HuH-7 (cell line): ENCODE results near the gene PGBD1.

Experiments used
- DNase-seq: peaks from one replicate; pipeline ENCODE4 v3.0.0; 2011; ENCODE audit warnings: low spot score

Gene PGBD1

DNA sequence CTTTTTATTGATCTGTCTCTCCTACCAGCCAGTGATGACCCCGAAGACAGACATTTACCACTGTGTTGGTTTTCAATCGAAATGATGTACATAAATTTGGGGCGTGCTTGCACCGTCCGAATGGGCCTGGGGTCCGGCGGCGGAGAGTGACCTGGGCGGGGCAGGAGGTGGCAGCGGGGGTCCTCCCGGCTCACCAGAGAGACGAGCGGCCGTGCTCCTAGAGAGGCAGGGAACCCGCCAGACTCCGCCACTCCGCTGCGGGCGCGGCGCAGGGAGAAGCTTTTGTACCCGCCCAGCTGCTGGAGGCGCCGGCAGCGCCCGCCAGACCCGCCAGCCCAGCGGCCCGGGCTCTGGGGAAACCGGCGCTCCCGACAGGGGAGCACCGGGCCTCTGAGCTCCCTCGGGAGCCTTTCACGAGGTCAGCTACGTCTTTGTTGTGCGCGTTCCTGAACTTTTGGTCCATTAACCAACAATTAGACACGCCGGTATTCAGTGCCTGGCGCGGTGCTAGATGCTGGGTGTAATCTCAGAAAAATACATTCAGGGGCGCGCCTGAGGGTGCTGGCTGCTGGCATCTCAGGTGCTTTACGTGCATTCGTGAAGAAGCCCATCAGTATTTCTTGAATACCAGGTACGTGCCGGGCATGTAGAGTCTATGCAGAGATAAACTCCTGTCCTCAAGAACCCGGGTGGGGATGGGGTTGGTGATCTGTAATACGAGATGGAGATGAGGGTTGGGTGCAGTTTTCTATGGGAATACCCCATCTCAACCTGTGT, at the start of gene PGBD1:
PGBD1 (plus strand) TSS at position 285 of the 777 bp plus-strand sequence. CDS start 2,242 bp downstream, outside the sequence.
- peak; percentile 66 for DNase-seq

GRCh38 chr6:28232785-28233184, 48.6 kb upstream of the PGBD1 start:
- DNase-seq = no peak

DNA sequence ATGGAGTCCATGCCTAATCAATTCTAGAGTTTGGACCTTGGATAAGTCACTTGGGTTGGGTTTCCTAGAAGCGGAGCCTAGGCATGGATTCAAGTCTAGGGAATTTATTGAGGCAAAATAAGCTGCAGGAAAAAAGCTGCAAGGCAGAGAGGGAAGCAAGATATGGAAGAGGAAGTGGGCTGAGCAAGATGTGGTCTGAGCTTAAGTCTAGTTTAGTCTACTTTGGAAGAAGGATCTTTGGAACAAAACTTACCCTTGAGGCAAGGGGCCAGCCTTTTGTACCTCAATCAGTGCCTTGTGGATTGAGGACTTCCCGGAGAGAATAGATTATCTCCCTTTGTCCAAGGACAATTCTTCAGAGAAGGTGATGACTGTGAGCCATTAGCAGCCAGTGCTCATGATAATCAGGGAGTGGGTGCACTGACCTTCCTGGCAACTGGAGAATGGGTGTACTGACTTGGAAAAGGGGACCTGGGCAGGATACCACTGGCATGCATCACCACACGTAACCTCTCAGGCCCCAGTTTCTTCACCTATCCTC, 45.4 kb upstream of the PGBD1 start:
- DNase-seq = no peak

GRCh38 chr6:28239636-28240035, 41.7 kb upstream of the PGBD1 start:
- no peak for DNase-seq

DNA sequence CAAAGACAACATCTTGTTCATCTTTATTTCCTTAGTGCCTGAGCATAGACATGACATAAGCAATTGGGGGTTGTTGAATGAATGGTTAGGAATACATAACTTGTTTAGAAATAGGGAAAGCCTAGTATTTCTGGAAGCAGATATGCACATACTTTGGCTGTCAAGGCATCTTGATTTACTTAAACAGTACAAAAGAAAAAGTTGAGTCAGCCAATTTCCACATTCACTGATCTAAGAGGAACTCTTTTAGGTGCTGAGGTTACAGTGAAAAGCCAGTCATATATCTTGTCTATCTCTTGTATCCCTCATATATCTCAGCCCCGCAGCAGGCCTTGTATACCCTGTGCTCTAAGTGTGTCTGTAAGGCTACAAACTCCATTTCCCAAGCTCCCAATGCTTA, 40.9 kb upstream of the PGBD1 start:
- DNase-seq = no peak

- no peak for DNase-seq
Measured at GRCh38 chr6:28243946-28244345, 37.4 kb upstream of the PGBD1 start.

DNA sequence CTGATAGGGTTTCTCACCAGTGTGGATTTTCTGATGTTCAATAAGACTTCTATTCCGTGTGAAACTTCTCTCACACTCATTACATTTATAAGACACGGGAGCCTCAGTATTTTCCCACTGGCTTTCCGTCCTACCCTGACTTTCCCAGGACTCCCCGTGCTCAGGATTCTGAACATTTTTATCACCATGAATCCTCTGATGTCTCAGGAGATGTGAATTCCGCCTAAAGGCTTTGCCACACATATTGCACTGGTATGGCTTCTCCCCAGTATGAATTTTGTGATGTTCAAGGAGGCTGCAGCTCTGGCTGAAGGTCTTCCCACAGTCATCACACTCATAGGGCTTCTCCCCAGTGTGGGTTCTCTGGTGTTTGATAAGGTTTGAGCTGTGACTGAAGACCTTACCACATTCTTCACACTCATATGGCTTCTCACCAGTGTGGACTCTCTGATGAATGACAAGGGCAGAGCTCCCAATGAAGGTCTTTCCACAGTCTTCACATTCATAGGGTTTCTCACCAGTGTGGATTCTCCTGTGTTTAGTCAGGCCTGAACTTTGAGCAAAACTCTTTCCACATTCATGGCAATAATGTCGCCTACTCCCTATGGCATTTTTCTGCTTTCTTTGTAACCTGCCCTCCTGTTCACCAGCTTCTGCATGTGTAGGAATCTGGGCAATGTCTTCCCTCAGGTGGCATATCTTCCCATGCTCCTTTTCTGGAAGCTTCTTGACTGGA, 36.0 kb upstream of the PGBD1 start:
- DNase-seq = no peak

GRCh38 chr6:28248916-28249315, 32.5 kb upstream of the PGBD1 start:
- no peak for DNase-seq

DNA sequence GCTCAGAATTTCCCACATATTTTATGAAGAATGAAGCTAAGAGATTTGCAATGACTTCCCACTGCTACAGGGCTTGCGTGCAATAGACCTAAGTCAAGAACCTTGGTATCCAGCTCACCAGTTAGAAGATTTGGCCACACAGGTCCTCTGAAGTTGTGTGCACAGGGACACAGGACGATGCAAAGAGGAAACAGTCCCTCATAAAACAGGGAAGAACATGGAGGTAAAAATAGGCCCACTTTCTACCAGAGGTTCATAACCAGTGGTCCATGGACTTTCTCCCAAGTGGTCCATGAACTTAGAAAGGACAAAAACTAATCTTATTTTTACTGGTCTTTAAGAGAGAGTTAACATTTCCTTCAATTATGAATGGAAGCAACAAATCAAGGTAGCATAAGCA, 30.6 kb upstream of the PGBD1 start:
- DNase-seq = no peak

- DNase-seq = no peak
Measured at GRCh38 chr6:28251661-28252008, 29.7 kb upstream of the PGBD1 start.

- DNase-seq = peak; percentile 78
Measured at GRCh38 chr6:28252009-28252975, 29.1 kb upstream of the PGBD1 start, which contains the start of gene ZKSCAN4. Gene ZKSCAN4 (minus strand): TSS chr6:28252269. CDS start chr6:28251980, 289 bp downstream.

- no peak for DNase-seq
Measured at GRCh38 chr6:28254121-28254519, 27.3 kb upstream of the PGBD1 start.

GRCh38 chr6:28257042-28257441, 24.3 kb upstream of the PGBD1 start:
- no peak for DNase-seq

DNA sequence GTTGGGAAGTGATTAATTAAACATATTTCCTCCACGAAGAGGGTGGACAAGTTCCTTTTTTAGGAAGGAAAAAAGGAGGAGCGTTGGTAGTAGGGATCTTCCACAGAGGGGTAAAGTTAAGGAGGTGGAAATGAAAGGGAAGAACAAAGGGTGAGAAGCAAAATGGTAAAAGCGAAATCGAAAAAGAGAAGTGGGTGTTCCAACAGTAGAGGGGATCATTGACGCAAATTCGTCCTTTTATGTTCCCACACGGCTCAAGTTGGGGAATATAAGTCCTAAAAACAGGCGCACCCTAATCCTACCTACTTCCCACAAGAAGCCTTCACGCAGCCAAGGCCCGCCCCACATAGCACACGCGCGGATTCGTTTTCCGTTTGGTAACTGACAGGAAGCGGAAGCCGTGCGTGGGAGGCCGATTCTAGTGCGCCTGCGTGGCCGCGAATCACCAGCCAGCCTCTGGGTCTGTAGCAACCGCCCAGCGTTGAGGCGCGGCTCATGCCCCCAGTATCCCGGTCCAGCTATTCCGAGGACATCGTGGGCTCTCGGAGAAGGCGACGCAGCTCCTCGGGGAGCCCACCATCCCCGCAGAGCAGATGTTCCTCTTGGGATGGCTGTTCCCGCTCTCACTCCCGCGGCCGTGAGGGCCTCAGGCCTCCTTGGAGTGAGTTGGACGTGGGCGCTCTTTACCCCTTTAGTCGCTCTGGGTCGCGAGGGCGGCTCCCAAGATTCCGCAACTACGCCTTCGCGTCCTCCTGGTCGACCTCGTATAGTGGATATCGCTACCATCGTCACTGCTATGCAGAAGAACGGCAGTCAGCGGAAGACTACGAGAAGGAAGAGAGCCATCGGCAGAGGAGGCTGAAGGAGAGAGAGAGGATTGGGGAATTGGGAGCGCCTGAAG, 22.2 kb upstream of the PGBD1 start, which contains the start of gene NKAPL:
NKAPL (plus strand) TSS at position 421 of the 901 bp plus-strand sequence; CDS start at position 496, 75 bp downstream.
- DNase-seq = no peak

GRCh38 chr6:28263922-28264321, 17.4 kb upstream of the PGBD1 start:
- DNase-seq = no peak

- DNase-seq = no peak
Measured at GRCh38 chr6:28264834-28265401, 16.5 kb upstream of the PGBD1 start.

DNA sequence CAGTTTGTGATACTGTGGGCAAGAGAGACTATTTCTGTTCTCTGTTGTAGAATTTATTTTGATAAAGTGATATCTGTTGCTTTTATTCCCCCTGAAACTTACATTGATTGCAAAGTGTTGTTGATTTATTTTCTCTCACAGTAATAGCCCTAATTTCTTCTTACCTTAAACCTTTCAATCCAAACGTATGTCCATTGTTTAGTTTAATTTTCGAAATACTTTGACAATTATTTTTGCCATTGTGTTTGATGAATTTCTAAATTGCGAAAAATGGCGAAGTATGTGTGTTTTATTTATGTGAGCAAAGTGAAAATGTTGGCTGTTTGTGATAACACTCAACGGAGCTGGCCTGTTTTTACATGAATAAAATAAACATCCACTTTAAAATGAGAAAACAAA, 14.8 kb upstream of the PGBD1 start:
- no peak for DNase-seq

GRCh38 chr6:28266962-28267694, 14.2 kb upstream of the PGBD1 start, which contains the start of gene ZSCAN26:
Gene ZSCAN26 (plus strand): TSS chr6:28267143. CDS start chr6:28271920, 4,777 bp downstream.
- peak; percentile 68 for DNase-seq

- no peak for DNase-seq
Measured at GRCh38 chr6:28267695-28268059, 13.7 kb upstream of the PGBD1 start.

DNA sequence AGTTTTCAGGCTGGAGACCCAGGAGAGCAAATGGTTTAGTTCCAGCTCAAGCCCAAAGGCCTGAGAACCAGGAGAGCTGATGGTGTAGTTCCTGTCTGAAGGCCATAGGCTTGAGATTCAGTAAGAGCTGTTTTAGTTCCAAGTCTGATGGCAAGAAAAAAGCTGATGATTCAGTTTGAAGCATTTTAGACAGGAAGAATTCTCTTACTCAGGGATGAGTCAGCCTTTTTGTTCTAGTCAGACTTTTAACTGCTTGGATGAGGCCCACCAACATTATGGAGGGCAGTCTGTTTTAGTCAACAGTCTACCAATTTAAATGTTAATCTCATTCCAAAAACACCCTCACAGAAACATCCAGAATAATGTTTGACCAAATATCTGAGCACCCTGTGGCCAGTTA, 11.9 kb upstream of the PGBD1 start:
- no peak for DNase-seq
